HEK293 (cell line): ENCODE data around the gene ZNF747.
A peak's percentile ranks its signal among the peaks of the same experiment; 100 is the strongest.

Source experiments
- CTCF ChIP-seq: fragments of 450-650 bp; formaldehyde crosslinking; IDR thresholded peaks from 2 replicates; pipeline ENCODE4 v1.5.1; 2016; ENCODE audit warnings: missing biosample characterization, missing genetic modification characterization
- FEZF1 ChIP-seq: fragments of 450-650 bp; formaldehyde crosslinking; IDR thresholded peaks from 2 replicates; pipeline ENCODE4 v1.5.1; 2016; ENCODE audit warnings: missing biosample characterization, missing genetic modification characterization
- GFI1B ChIP-seq: fragments of 450-650 bp; formaldehyde crosslinking; IDR thresholded peaks from 2 replicates; pipeline ENCODE4 v1.5.1; 2016; ENCODE audit warnings: missing biosample characterization, missing genetic modification characterization
- GLI2 ChIP-seq: fragments of 450-650 bp; formaldehyde crosslinking; IDR thresholded peaks from 2 replicates; pipeline ENCODE4; 2017; ENCODE audit warnings: missing biosample characterization, missing genetic modification characterization, low read depth, borderline replicate concordance
- GLIS2 ChIP-seq: fragments of 450-650 bp; formaldehyde crosslinking; IDR thresholded peaks from 2 replicates; pipeline ENCODE4 v1.5.1; 2016; ENCODE audit warnings: missing biosample characterization, missing genetic modification characterization
- HOXA7 ChIP-seq: sonication (generic); formaldehyde crosslinking; IDR thresholded peaks from 2 replicates; pipeline ENCODE4 v1.8.1; 2022; ENCODE audit warnings: missing genetic modification reagents, borderline replicate concordance
- KLF17 ChIP-seq: fragments of 450-650 bp; formaldehyde crosslinking; IDR thresholded peaks from 2 replicates; pipeline ENCODE4 v1.5.1; 2016; ENCODE audit warnings: missing biosample characterization, missing genetic modification characterization
- REPIN1 ChIP-seq: fragments of 450-650 bp; formaldehyde crosslinking; IDR thresholded peaks from 2 replicates; pipeline ENCODE4 v1.5.1; 2017; ENCODE audit warnings: missing biosample characterization, missing genetic modification characterization, low read depth
- REST ChIP-seq: fragments of 450-650 bp; formaldehyde crosslinking; IDR thresholded peaks from 2 replicates; pipeline ENCODE4 v1.5.1; 2016; ENCODE audit warnings: missing biosample characterization, missing genetic modification characterization
- SP2 ChIP-seq: fragments of 450-650 bp; formaldehyde crosslinking; IDR thresholded peaks from 2 replicates; pipeline ENCODE4 v1.5.1; 2016; ENCODE audit warnings: missing biosample characterization, missing genetic modification characterization
- SP7 ChIP-seq: fragments of 450-650 bp; formaldehyde crosslinking; IDR thresholded peaks from 2 replicates; pipeline ENCODE4 v1.5.1; 2016; ENCODE audit warnings: missing biosample characterization, missing genetic modification characterization
- ZBTB17 ChIP-seq: fragments of 450-650 bp; formaldehyde crosslinking; IDR thresholded peaks from 2 replicates; pipeline ENCODE4 v1.5.1; 2016; ENCODE audit warnings: missing biosample characterization, missing genetic modification characterization
- ZFHX2 ChIP-seq: fragments of 450-650 bp; formaldehyde crosslinking; conservative IDR thresholded peaks from 2 replicates; pipeline ENCODE4 v1.5.1; 2016; ENCODE audit warnings: missing biosample characterization, missing genetic modification characterization
- ZFP69B ChIP-seq: fragments of 450-650 bp; formaldehyde crosslinking; IDR thresholded peaks from 2 replicates; pipeline ENCODE4 v1.5.1; 2016; ENCODE audit warnings: missing biosample characterization, missing genetic modification characterization
- ZNF114 ChIP-seq: fragments of 450-650 bp; formaldehyde crosslinking; IDR thresholded peaks from 2 replicates; pipeline ENCODE4 v1.5.0; 2017; ENCODE audit warnings: missing biosample characterization, missing genetic modification characterization
- ZNF155 ChIP-seq: fragments of 450-650 bp; formaldehyde crosslinking; IDR thresholded peaks from 2 replicates; pipeline ENCODE4 v1.5.1; 2016; ENCODE audit warnings: missing biosample characterization, missing genetic modification characterization
- ZNF175 ChIP-seq: fragments of 450-650 bp; formaldehyde crosslinking; IDR thresholded peaks from 2 replicates; pipeline ENCODE4 v1.5.1; 2016; ENCODE audit warnings: missing biosample characterization, missing genetic modification characterization
- ZNF2 ChIP-seq: fragments of 450-650 bp; formaldehyde crosslinking; IDR thresholded peaks from 2 replicates; pipeline ENCODE4 v1.5.1; 2016; ENCODE audit warnings: missing biosample characterization, missing genetic modification characterization
- ZNF23 ChIP-seq: fragments of 450-650 bp; formaldehyde crosslinking; IDR thresholded peaks from 2 replicates; pipeline ENCODE4 v1.5.1; 2016; ENCODE audit warnings: missing biosample characterization, missing genetic modification characterization, borderline replicate concordance
- ZNF324 ChIP-seq: fragments of 450-650 bp; formaldehyde crosslinking; IDR thresholded peaks from 2 replicates; pipeline ENCODE4 v1.5.1; 2016; ENCODE audit warnings: missing biosample characterization, missing genetic modification characterization
- ZNF391 ChIP-seq: fragments of 450-650 bp; formaldehyde crosslinking; IDR thresholded peaks from 2 replicates; pipeline ENCODE4 v1.5.1; 2016; ENCODE audit warnings: low read depth, missing biosample characterization, missing genetic modification characterization, borderline replicate concordance
- ZNF404 ChIP-seq: fragments of 450-650 bp; formaldehyde crosslinking; IDR thresholded peaks from 2 replicates; pipeline ENCODE4 v1.5.1; 2017; ENCODE audit warnings: missing biosample characterization, missing genetic modification characterization
- ZNF510 ChIP-seq: fragments of 450-650 bp; formaldehyde crosslinking; IDR thresholded peaks from 2 replicates; pipeline ENCODE4 v1.5.1; 2018; ENCODE audit warnings: mild to moderate bottlenecking, missing genetic modification characterization, missing biosample characterization; ENCODE audit not compliant: insufficient replicate concordance
- ZNF521 ChIP-seq: fragments of 450-650 bp; formaldehyde crosslinking; IDR thresholded peaks from 2 replicates; pipeline ENCODE4 v1.5.1; 2017; ENCODE audit warnings: missing biosample characterization, mild to moderate bottlenecking, missing genetic modification characterization
- ZNF621 ChIP-seq: fragments of 450-650 bp; formaldehyde crosslinking; IDR thresholded peaks from 2 replicates; pipeline ENCODE4 v1.5.1; 2017; ENCODE audit warnings: missing biosample characterization, missing genetic modification characterization
- ZNF624 ChIP-seq: fragments of 450-650 bp; formaldehyde crosslinking; IDR thresholded peaks from 2 replicates; pipeline ENCODE4 v1.5.1; 2017; ENCODE audit warnings: missing biosample characterization, missing genetic modification characterization
- ZNF626 ChIP-seq: fragments of 450-650 bp; sonication (Bioruptor Pico); formaldehyde crosslinking; IDR thresholded peaks from 2 replicates; pipeline ENCODE4 v1.5.1; 2018; ENCODE audit warnings: missing biosample characterization, missing genetic modification characterization, inconsistent platforms
- ZNF639 ChIP-seq: fragments of 450-650 bp; formaldehyde crosslinking; IDR thresholded peaks from 2 replicates; pipeline ENCODE4 v1.5.1; 2016; ENCODE audit warnings: missing biosample characterization, missing genetic modification characterization
- ZNF645 ChIP-seq: fragments of 450-650 bp; formaldehyde crosslinking; IDR thresholded peaks from 2 replicates; pipeline ENCODE4; 2016; ENCODE audit warnings: missing biosample characterization, missing genetic modification characterization
- ZNF654 ChIP-seq: fragments of 450-650 bp; formaldehyde crosslinking; IDR thresholded peaks from 2 replicates; pipeline ENCODE4 v1.5.1; 2016; ENCODE audit warnings: low read depth, missing biosample characterization, missing genetic modification characterization
- ZNF76 ChIP-seq: fragments of 450-650 bp; formaldehyde crosslinking; IDR thresholded peaks from 2 replicates; pipeline ENCODE4; 2016; ENCODE audit warnings: low read depth, missing biosample characterization, missing genetic modification characterization, borderline replicate concordance
- ZNF830 ChIP-seq: fragments of 450-650 bp; IDR thresholded peaks from 2 replicates; pipeline ENCODE4 v1.5.0; 2018; ENCODE audit warnings: missing biosample characterization, missing genetic modification characterization, low read depth, mild to moderate bottlenecking, moderate library complexity

The ZNF747 gene

GRCh38 chr16:30571445-30572322 is 37.0 kb upstream of the ZNF747 start, which contains the start of gene ZNF688 (continued):
- TF ChIP-seq REST (tag by site-specific recombination) = peak; percentile 18; the same call in 1 of the 2 replicates
- no peak for TF ChIP-seq ZNF510 (tag by site-specific recombination)
- no peak for TF ChIP-seq ZNF114 (tag by site-specific recombination)
- TF ChIP-seq FEZF1 (tag by site-specific recombination) = peak; percentile 47
- TF ChIP-seq ZBTB17 (tag by site-specific recombination) = peak; percentile 97
- TF ChIP-seq GLIS2 (tag by site-specific recombination) = peak; percentile 33; the same call in 1 of the 2 replicates
- no peak for TF ChIP-seq REPIN1 (tag by site-specific recombination)
- no peak for TF ChIP-seq ZNF23 (tag by site-specific recombination)
- TF ChIP-seq ZNF645 (tag by site-specific recombination) = no peak
- TF ChIP-seq ZNF175 (tag by site-specific recombination) = no peak
- peak; percentile 97 for TF ChIP-seq ZNF76 (tag by site-specific recombination)
- TF ChIP-seq KLF17 = peak; percentile 37; the same call in 1 of the 2 replicates
- TF ChIP-seq ZNF324 = 0 out of 2 replicates have a peak, but pooled peaks have one; percentile 63
- peak; percentile 41; the same call in 1 of the 2 replicates for TF ChIP-seq CTCF (tag by site-specific recombination)
- no peak for TF ChIP-seq ZNF404 (tag by site-specific recombination)
- TF ChIP-seq SP2 = peak; percentile 97
- no peak for TF ChIP-seq ZNF155 (tag by site-specific recombination)
- TF ChIP-seq GFI1B (tag by site-specific recombination) = no peak
- TF ChIP-seq ZNF2 (tag by site-specific recombination) = no peak
- TF ChIP-seq ZNF624 = no peak
- no peak for TF ChIP-seq ZNF830 (tag by site-specific recombination)
- TF ChIP-seq ZFHX2 (tag by site-specific recombination) = peak; percentile 66
- TF ChIP-seq ZNF639 (tag by site-specific recombination) = peak; percentile 65
- no peak for TF ChIP-seq ZNF391
- TF ChIP-seq ZNF626 (tag by site-specific recombination) = no peak
- TF ChIP-seq GLI2 (tag by site-specific recombination) = no peak
- no peak for TF ChIP-seq HOXA7 (CRISPR knock-in tag)
- TF ChIP-seq SP7 (tag by site-specific recombination) = peak; percentile 72
- no peak for TF ChIP-seq ZNF521 (tag by site-specific recombination)
- no peak for TF ChIP-seq ZNF621
- no peak for TF ChIP-seq ZFP69B (tag by site-specific recombination)
- TF ChIP-seq ZNF654 (tag by site-specific recombination) = no peak
